H1 (cell line): ENCODE results near the gene RPTOR. TPM values are rescaled to one million over a fixed set of nuclear protein-coding genes. Genes with fewer than 3 reads are reported as not detected.

ENCODE experiments used
- CTCF ChIA-PET: fragments of 300-600 bp; sonication (Branson Sonifier 250); formaldehyde crosslinking; loops from one replicate; lab custom pipeline; 2021; ENCODE audit not compliant: partially characterized antibody; lab: Charles Lee
- POLR2A ChIA-PET: fragments of 300-600 bp; sonication (Branson Sonifier 250); formaldehyde crosslinking; loops from one replicate; lab custom pipeline; 2021; ENCODE audit warnings: inconsistent platforms; ENCODE audit not compliant: partially characterized antibody; lab: Charles Lee
- DNase-seq, 2 experiments: peaks; one replicate each; pipeline versions ENCODE4 v3.0.0 to v3.0.0-alpha.2; 2010 to 2022; ENCODE audit warnings: low spot score in 2 of 2, low read depth in 1 of 2, mixed read lengths in 1 of 2
- FAIRE-seq: peaks from 2 replicates; lab custom pipeline; 2011; peaks lifted over from hg19 to GRCh38; lab: Jason Lieb, UNC
- H2AFZ ChIP-seq: 2 replicates; pipeline ENCODE4 v1.8.1; 2012; ENCODE audit warnings: low read length, inconsistent platforms
- H2AK5ac ChIP-seq: 2 replicates; pipeline ENCODE4 v1.6.1; 2013; ENCODE audit warnings: low read depth, low read length
- H2BK120ac ChIP-seq: replicated peaks from 2 replicates; pipeline ENCODE3; 2013; ENCODE audit warnings: low read depth, low read length, inconsistent platforms
- H2BK12ac ChIP-seq: 2 replicates; pipeline ENCODE4 v1.6.1; 2013; ENCODE audit warnings: low read depth, low read length
- H2BK15ac ChIP-seq: 2 replicates; pipeline ENCODE4 v1.6.1; 2013; ENCODE audit warnings: low read length
- H2BK20ac ChIP-seq: 2 replicates; pipeline ENCODE4 v1.6.1; 2013; ENCODE audit warnings: low read length
- H2BK5ac ChIP-seq: 2 replicates; pipeline ENCODE4 v1.6.1; 2013; ENCODE audit warnings: low read depth, low read length
- H3K14ac ChIP-seq: 2 replicates; pipeline ENCODE4 v1.6.1; 2013; ENCODE audit warnings: inconsistent platforms; ENCODE audit not compliant: insufficient read length
- H3K18ac ChIP-seq: 2 replicates; pipeline ENCODE4 v1.6.1; 2013; ENCODE audit warnings: low read length; ENCODE audit errors: extremely low read depth
- H3K23ac ChIP-seq: 2 replicates; pipeline ENCODE4 v1.6.1; 2013; ENCODE audit warnings: inconsistent platforms; ENCODE audit not compliant: insufficient read length
- H3K23me2 ChIP-seq: 2 replicates; pipeline ENCODE4 v1.6.1; 2013; ENCODE audit warnings: low read depth, low read length
- H3K27ac ChIP-seq: 2 replicates; pipeline ENCODE4 v1.6.1; 2011; ENCODE audit warnings: low read depth, low read length, inconsistent platforms
- H3K27me3 ChIP-seq, 4 experiments: replicated peaks in 1 of 4; 1 replicate in 1 of 4; 2 replicates in 3 of 4; pipeline versions ENCODE4 v1.6.1 to v1.8.1; 2011 to 2013; ENCODE audit warnings: low read length in 3 of 4, mild to moderate bottlenecking in 3 of 4, inconsistent platforms in 2 of 4, mixed read lengths in 2 of 4, moderate library complexity in 1 of 4; ENCODE audit not compliant: control insufficient read depth in 3 of 4, insufficient read depth in 3 of 4; ENCODE audit errors: extremely low read depth in 1 of 4
- H3K36me3 ChIP-seq, 4 experiments: 2 replicates each; pipeline versions ENCODE4 v1.6.1 to v1.8.1; 2011 to 2013; ENCODE audit warnings: mild to moderate bottlenecking in 4 of 4, low read length in 3 of 4, moderate library complexity in 2 of 4, control low read depth in 1 of 4, inconsistent platforms in 1 of 4; ENCODE audit not compliant: insufficient read depth in 4 of 4, control insufficient read depth in 2 of 4
- H3K4ac ChIP-seq: replicated peaks from 2 replicates; pipeline ENCODE3; 2013; ENCODE audit warnings: low read length, low read depth, mixed read lengths, inconsistent platforms; ENCODE audit not compliant: insufficient read length
- H3K4me1 ChIP-seq, 4 experiments: replicated peaks in 1 of 4; 1 replicate in 1 of 4; 2 replicates in 3 of 4; pipeline versions ENCODE4 v1.6.1 to v1.8.1; 2011 to 2013; ENCODE audit warnings: low read length in 3 of 4, inconsistent platforms in 2 of 4, mixed read lengths in 1 of 4; ENCODE audit not compliant: insufficient read depth in 4 of 4, control insufficient read depth in 3 of 4
- H3K4me2 ChIP-seq, 2 experiments: 2 replicates each; pipeline versions ENCODE4 v1.6.1 to v1.8.1; 2011 to 2013; ENCODE audit warnings: low read depth in 2 of 2, low read length in 2 of 2, control low read depth in 1 of 2, inconsistent platforms in 1 of 2, mild to moderate bottlenecking in 1 of 2; ENCODE audit not compliant: insufficient read depth in 1 of 2
- H3K4me3 ChIP-seq, 4 experiments: fragments of 200-600, 300-600 bp in 1 of 4; sonication (generic), shearing (Covaris generic), sonication (Bioruptor Twin) in 1 of 4; 2 replicates each; pipeline versions ENCODE4 v1.5.1 to v1.8.1; 2011 to 2016; ENCODE audit warnings: low read length in 4 of 4, low read depth in 3 of 4, control low read depth in 2 of 4, inconsistent platforms in 2 of 4, mild to moderate bottlenecking in 2 of 4, mixed read lengths in 1 of 4, moderate library complexity in 1 of 4; ENCODE audit not compliant: insufficient read depth in 2 of 4; ENCODE audit errors: extremely low read depth in 1 of 4
- H3K56ac ChIP-seq: replicated peaks from 2 replicates; pipeline ENCODE3; 2013; ENCODE audit warnings: low read depth, mild to moderate bottlenecking, mixed read lengths, low read length, inconsistent platforms; ENCODE audit not compliant: insufficient read length
- H3K79me1 ChIP-seq: 2 replicates; pipeline ENCODE4 v1.6.1; 2013; ENCODE audit warnings: low read depth, low read length, control low read depth
- H3K79me2 ChIP-seq, 2 experiments: 2 replicates each; pipeline versions ENCODE4 v1.6.1 to v1.8.1; 2012 to 2013; ENCODE audit warnings: low read length in 2 of 2, mild to moderate bottlenecking in 2 of 2, inconsistent platforms in 1 of 2; ENCODE audit not compliant: insufficient read depth in 2 of 2, control insufficient read depth in 1 of 2
- H3K9ac ChIP-seq, 4 experiments: replicated peaks in 1 of 4; 1 replicate in 1 of 4; 2 replicates in 3 of 4; pipeline versions ENCODE4 v1.6.1 to v1.8.1; 2011 to 2013; ENCODE audit warnings: low read depth in 3 of 4, low read length in 3 of 4, control low read depth in 2 of 4, mild to moderate bottlenecking in 2 of 4, moderate library complexity in 2 of 4, inconsistent platforms in 1 of 4; ENCODE audit errors: extremely low read depth in 1 of 4
- H3K9me3 ChIP-seq, 2 experiments: 2 replicates each; pipeline versions ENCODE4 v1.6.1 to v1.8.1; 2012 to 2013; ENCODE audit warnings: mild to moderate bottlenecking in 2 of 2, moderate library complexity in 2 of 2, control low read depth in 1 of 2, inconsistent platforms in 1 of 2, low read depth in 1 of 2, low read length in 1 of 2, mixed read lengths in 1 of 2; ENCODE audit not compliant: insufficient read depth in 2 of 2
- H4K20me1 ChIP-seq, 2 experiments: replicated peaks in 1 of 2; 2 replicates each; pipeline versions ENCODE3 to v1.8.1; 2011 to 2013; ENCODE audit warnings: inconsistent platforms in 2 of 2, low read length in 2 of 2, mild to moderate bottlenecking in 1 of 2; ENCODE audit not compliant: insufficient read depth in 2 of 2, control insufficient read depth in 1 of 2
- H4K5ac ChIP-seq: 2 replicates; pipeline ENCODE4 v1.6.1; 2013; ENCODE audit warnings: low read length, low read depth, mixed read lengths, inconsistent platforms; ENCODE audit not compliant: insufficient read length
- H4K8ac ChIP-seq: 2 replicates; pipeline ENCODE4 v1.8.0; 2013; ENCODE audit warnings: mild to moderate bottlenecking, moderate library complexity, low read length, inconsistent platforms; ENCODE audit not compliant: insufficient read depth; ENCODE audit errors: extremely low read depth
- H4K91ac ChIP-seq: replicated peaks from 2 replicates; pipeline ENCODE3; 2013; ENCODE audit warnings: low read length, mixed read lengths, inconsistent platforms; ENCODE audit not compliant: insufficient read length
- CBX5 ChIP-seq: fragments of 300-800, 300-1000 bp; sonication (generic); IDR thresholded peaks from 2 replicates; pipeline ENCODE4 v1.7.1; 2016; ENCODE audit warnings: antibody characterized with exemption, low read length, low read depth
- EP300 ChIP-seq, 2 experiments: IDR thresholded peaks; 1 replicate in 1 of 2; 2 replicates in 1 of 2; pipeline ENCODE4 v1.6.1; 2011 to 2012; ENCODE audit warnings: low read depth in 2 of 2, low read length in 2 of 2, mild to moderate bottlenecking in 2 of 2, borderline replicate concordance in 1 of 2, inconsistent platforms in 1 of 2, moderate library complexity in 1 of 2
- GABPA ChIP-seq: IDR thresholded peaks from 2 replicates; pipeline ENCODE4 v1.6.1; 2011; ENCODE audit warnings: mild to moderate bottlenecking, low read length, moderate library complexity, borderline replicate concordance; ENCODE audit not compliant: insufficient read depth
- JUN ChIP-seq: IDR thresholded peaks from 2 replicates; pipeline ENCODE4 v1.6.1; 2011; ENCODE audit warnings: low read depth, mild to moderate bottlenecking, improper control_type of control experiment, low read length
- MAFK ChIP-seq: IDR thresholded peaks from 2 replicates; pipeline ENCODE4 v1.6.1; 2012; ENCODE audit warnings: low read depth, mild to moderate bottlenecking, improper control_type of control experiment, low read length
- RNF2 ChIP-seq: fragments of 200-900, 300-1000 bp; sonication (generic); IDR thresholded peaks from 2 replicates; pipeline ENCODE4 v1.7.1; 2016; ENCODE audit warnings: borderline replicate concordance, low read depth, mild to moderate bottlenecking, antibody characterized with exemption, low read length; ENCODE audit not compliant: poor library complexity, severe bottlenecking; ENCODE audit errors: missing control alignments
- RXRA ChIP-seq: IDR thresholded peaks from 2 replicates; pipeline ENCODE4 v1.6.1; 2011; ENCODE audit warnings: low read depth, mild to moderate bottlenecking, low read length, moderate library complexity; ENCODE audit not compliant: insufficient read depth
- SIN3A ChIP-seq, 2 experiments: IDR thresholded peaks in 1 of 2; conservative IDR thresholded peaks in 1 of 2; 2 replicates each; pipeline ENCODE4 v1.6.1; 2011 to 2012; ENCODE audit warnings: low read length in 2 of 2, improper control_type of control experiment in 1 of 2, low read depth in 1 of 2, mild to moderate bottlenecking in 1 of 2
- SUZ12 ChIP-seq: fragments of 200-600 bp; sonication (generic); IDR thresholded peaks from 2 replicates; pipeline ENCODE4 v1.6.1; 2012; ENCODE audit warnings: mild to moderate bottlenecking, inconsistent platforms, low read length, moderate library complexity, mixed read lengths
- WGBS, 2 experiments: shearing (Covaris generic) in 1 of 2; methylation state at CpG; one replicate each; pipeline versions ENCODE4 v1.1.6 to v1.1.7; 2013 to 2015; ENCODE audit warnings: low lambda C conversion rate in 2 of 2, mixed read lengths in 2 of 2, inconsistent platforms in 1 of 2, low coverage in 1 of 2, missing lambda C conversion rate in 1 of 2; ENCODE audit not compliant: insufficient replicate concordance in 2 of 2, insufficient coverage in 1 of 2, insufficient read length in 1 of 2; ENCODE audit errors: extremely low coverage in 1 of 2, missing lambda C conversion rate in 1 of 2; 5-methylcytosine and 5-hydroxymethylcytosine counted together
- polyA plus RNA-seq, 7 experiments: library from polyadenylated mRNA; depleted of rRNA in 3 of 7; stranded (reverse) in 5 of 7; unstranded in 2 of 7; fragments of >200 nt in 5 of 7; fragments of 200-250 nt in 2 of 7; gene quantifications; 1 replicate in 5 of 7; 2 replicates in 1 of 7; 4 replicates in 1 of 7; pipeline versions ENCODE4 v1.2.1 to v1.2.3, GENCODE V29; 2011 to 2013; ENCODE audit warnings: missing spikeins in 2 of 7, mixed read lengths in 2 of 7
- total RNA-seq: library from RNA; stranded (reverse); fragmentation: NEBNext Ultra II Directional; extraction: Animal tissue kit (Norgen Biotek cat#: 25700); gene quantifications from 2 replicates; pipeline ENCODE4 v1.2.1, GENCODE V29; 2021

The RPTOR gene
- total and polyA plus RNA-seq, 2 of the 8 experiments (the other 6 are each of a cell fraction or from before 2014, with no cell fraction given): 6.9 to 28.7 TPM

- Histone ChIP-seq H2AFZ (no peak overlapping the region), H3K4me2 (no peak overlapping the region), H2BK12ac (no peak overlapping the region), H2BK15ac (no peak overlapping the region), H3K79me1 (no peaks in the 10 kb centered on the region; the same call in 1 of the 2 replicates), H3K79me2 (no peaks in the 10 kb centered on the region), H4K5ac (no peak overlapping the region), H3K9me3 (no peaks in the 10 kb centered on the region), H3K36me3 (no peaks in the 10 kb centered on the region), H3K23ac (no peak overlapping the region), H4K91ac (no peak overlapping the region), H3K4me1 (no peaks in the 10 kb centered on the region; a peak in 1 of 7 replicates), H3K27ac (no peak overlapping the region), H2BK20ac (no peak overlapping the region), H2BK120ac (no peak overlapping the region), H4K8ac (no peak overlapping the region), H2BK5ac (no peak overlapping the region), H3K23me2 (no peaks in the 10 kb centered on the region), H3K4me3 (no peak overlapping the region), H3K9ac (no peak overlapping the region), H3K14ac (no peak overlapping the region), H3K27me3 (no peaks in the 10 kb centered on the region), H3K56ac (no peak overlapping the region), H2AK5ac (no peak overlapping the region), H4K20me1 (peaks cover 0 to 3% of the 10 kb centered on the region in 2 experiments), H3K18ac (no peak overlapping the region), H3K4ac (no peak overlapping the region)
- ChIA-PET POLR2A (interaction anchor here (1.9 kb wide), 1 partner anchor 19 kb away, joined by 6 read pairs; no protein-coding TSS in a partner anchor), CTCF (interaction anchor here (0.6 to 1.6 kb wide), 9 partner anchors 9 to 79 kb away, joined by 3 to 4 read pairs (median 3); no protein-coding TSS in a partner anchor)
- DNase-seq (no peak), FAIRE-seq (no peak)
- 91% methylated on average over 10 of the region's 10 CpGs; no CpG with 5 or more reads in 1 of the 2 experiments for WGBS, 2 experiments
- TF ChIP-seq EP300 (IDR thresholded peaks at IDR 0.05; ENCODE audit: borderline replicate concordance in 1 of 2, low read depth in 2 of 2, low read length in 2 of 2) (no peak), SUZ12 (no peak), RXRA (no peak), MAFK (no peak), GABPA (no peak), CBX5 (no peak), SIN3A (conservative IDR thresholded peaks at IDR 0.05 in 1 of 2, IDR thresholded peaks at IDR 0.05 in 1 of 2; ENCODE audit: low read depth in 1 of 2, low read length in 2 of 2) (no peak), RNF2 (no peak), JUN (no peak)
Observed at GRCh38 chr17:80815151-80815681, 270.6 kb downstream of the RPTOR start.
